ENCODE measurements around the gene PLA2G15.

DNA sequence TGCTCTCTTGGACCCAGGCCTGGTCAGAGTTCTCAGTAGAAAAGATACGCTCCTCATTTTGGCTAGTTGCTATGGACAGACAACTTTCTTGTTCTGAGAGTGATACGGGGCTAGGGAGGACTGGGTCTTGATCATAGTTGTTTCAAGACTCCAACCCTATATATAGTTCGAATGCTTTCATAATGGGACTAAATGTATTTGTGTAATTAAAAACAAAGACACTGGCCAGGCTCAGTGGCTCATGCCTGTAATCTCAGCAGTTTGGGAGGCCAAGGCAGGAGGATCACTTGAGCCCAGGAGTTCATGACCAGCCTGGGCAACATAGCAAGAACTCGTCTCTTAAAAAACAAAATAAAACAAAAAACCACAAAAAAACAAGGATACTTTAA lies 36.9 kb downstream of the PLA2G15 start:
- TF ChIP-seq ZNF138 (tag by site-specific recombination; IDR thresholded peaks at IDR 0.05; ENCODE audit: borderline replicate concordance) (no peak), OSR2 (tag by site-specific recombination; IDR thresholded peaks at IDR 0.05) (no peak), ZBTB48 (tag by site-specific recombination; IDR thresholded peaks at IDR 0.05) (no peak), ZNF404 (tag by site-specific recombination; IDR thresholded peaks at IDR 0.05) (no peak), REPIN1 (tag by site-specific recombination; IDR thresholded peaks at IDR 0.05; ENCODE audit: low read depth) (no peak), KLF7 (tag by site-specific recombination; IDR thresholded peaks at IDR 0.05; ENCODE audit: borderline replicate concordance) (no peak), ZEB2 (tag by site-specific recombination; IDR thresholded peaks at IDR 0.05) (no peak), ZFP41 (tag by site-specific recombination; IDR thresholded peaks at IDR 0.05; ENCODE audit: borderline replicate concordance) (no peak)
- TF ChIP-seq, protein P1, sequence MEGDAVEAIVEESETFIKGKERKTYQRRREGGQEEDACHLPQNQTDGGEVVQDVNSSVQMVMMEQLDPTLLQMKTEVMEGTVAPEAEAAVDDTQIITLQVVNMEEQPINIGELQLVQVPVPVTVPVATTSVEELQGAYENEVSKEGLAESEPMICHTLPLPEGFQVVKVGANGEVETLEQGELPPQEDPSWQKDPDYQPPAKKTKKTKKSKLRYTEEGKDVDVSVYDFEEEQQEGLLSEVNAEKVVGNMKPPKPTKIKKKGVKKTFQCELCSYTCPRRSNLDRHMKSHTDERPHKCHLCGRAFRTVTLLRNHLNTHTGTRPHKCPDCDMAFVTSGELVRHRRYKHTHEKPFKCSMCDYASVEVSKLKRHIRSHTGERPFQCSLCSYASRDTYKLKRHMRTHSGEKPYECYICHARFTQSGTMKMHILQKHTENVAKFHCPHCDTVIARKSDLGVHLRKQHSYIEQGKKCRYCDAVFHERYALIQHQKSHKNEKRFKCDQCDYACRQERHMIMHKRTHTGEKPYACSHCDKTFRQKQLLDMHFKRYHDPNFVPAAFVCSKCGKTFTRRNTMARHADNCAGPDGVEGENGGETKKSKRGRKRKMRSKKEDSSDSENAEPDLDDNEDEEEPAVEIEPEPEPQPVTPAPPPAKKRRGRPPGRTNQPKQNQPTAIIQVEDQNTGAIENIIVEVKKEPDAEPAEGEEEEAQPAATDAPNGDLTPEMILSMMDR (tag by site-specific recombination; IDR thresholded peaks at IDR 0.05): no peak
- TF ChIP-seq, protein P2, sequence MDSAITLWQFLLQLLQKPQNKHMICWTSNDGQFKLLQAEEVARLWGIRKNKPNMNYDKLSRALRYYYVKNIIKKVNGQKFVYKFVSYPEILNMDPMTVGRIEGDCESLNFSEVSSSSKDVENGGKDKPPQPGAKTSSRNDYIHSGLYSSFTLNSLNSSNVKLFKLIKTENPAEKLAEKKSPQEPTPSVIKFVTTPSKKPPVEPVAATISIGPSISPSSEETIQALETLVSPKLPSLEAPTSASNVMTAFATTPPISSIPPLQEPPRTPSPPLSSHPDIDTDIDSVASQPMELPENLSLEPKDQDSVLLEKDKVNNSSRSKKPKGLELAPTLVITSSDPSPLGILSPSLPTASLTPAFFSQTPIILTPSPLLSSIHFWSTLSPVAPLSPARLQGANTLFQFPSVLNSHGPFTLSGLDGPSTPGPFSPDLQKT (IDR thresholded peaks at IDR 0.05; ENCODE audit: borderline replicate concordance, low read depth, low read length): no peak
- TF ChIP-seq, protein P3, sequence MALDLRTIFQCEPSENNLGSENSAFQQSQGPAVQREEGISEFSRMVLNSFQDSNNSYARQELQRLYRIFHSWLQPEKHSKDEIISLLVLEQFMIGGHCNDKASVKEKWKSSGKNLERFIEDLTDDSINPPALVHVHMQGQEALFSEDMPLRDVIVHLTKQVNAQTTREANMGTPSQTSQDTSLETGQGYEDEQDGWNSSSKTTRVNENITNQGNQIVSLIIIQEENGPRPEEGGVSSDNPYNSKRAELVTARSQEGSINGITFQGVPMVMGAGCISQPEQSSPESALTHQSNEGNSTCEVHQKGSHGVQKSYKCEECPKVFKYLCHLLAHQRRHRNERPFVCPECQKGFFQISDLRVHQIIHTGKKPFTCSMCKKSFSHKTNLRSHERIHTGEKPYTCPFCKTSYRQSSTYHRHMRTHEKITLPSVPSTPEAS (tag by site-specific recombination; IDR thresholded peaks at IDR 0.05): no peak
- TF ChIP-seq, protein P4, sequence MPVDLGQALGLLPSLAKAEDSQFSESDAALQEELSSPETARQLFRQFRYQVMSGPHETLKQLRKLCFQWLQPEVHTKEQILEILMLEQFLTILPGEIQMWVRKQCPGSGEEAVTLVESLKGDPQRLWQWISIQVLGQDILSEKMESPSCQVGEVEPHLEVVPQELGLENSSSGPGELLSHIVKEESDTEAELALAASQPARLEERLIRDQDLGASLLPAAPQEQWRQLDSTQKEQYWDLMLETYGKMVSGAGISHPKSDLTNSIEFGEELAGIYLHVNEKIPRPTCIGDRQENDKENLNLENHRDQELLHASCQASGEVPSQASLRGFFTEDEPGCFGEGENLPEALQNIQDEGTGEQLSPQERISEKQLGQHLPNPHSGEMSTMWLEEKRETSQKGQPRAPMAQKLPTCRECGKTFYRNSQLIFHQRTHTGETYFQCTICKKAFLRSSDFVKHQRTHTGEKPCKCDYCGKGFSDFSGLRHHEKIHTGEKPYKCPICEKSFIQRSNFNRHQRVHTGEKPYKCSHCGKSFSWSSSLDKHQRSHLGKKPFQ (tag by site-specific recombination; IDR thresholded peaks at IDR 0.05): no peak

Measured in HEK293 (cell line).